Activated CD4-positive, CD25-positive, alpha-beta regulatory T cell treated with anti-CD3 and anti-CD28 coated beads, Interleukin-2, amount 50 U/mL, for 72 hours (primary cell): ENCODE data around the gene ABI3BP.
"Not testable (repeated sequence)": the region's sequence is repeated elsewhere in the genome, so short reads cannot be mapped to it uniquely, and the experiment has no call there.

ENCODE experiments used
- DNase-seq: peaks from one replicate; pipeline ENCODE4 v3.0.0; 2021

The ABI3BP gene

DNA sequence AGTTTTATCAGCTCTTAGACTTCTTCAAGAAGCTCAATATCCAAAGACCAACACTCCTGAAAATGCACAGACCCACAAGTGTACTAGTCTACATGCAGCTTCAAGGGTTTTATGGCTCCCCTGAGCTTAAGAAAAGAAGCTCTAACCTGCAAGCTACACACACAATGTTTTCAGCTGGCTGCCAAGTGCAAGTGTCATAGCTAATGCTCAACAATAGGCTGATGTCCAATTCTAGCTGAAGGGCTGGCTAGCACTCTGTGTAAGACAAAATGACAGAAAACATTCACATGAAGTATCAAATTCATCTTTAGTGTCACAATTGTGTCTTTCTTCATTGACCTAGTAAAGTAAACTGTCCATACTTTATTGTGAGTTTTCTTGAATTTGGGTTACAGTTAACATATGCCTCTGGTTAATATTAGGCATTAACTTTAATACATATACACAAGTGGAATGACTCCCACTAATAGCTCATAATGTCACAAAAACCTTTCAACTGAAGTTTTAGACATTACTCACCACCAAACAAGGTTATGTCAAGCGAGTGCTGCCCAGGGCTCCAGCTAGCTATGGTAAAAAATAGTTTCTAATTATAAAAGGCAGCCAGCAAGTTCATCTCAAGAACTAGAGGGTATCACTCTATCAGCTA is 15.1 kb downstream of the ABI3BP start:
- DNase-seq: no peak

- no peak for DNase-seq
Observed at GRCh38 chr3:100976611-100977010, 16.6 kb downstream of the ABI3BP start.

- DNase-seq: no peak
Observed at GRCh38 chr3:100975714-100976113, 17.5 kb downstream of the ABI3BP start.

- no peak for DNase-seq
Observed at GRCh38 chr3:100973594-100973993, 19.6 kb downstream of the ABI3BP start.

- DNase-seq: no peak
Observed at GRCh38 chr3:100972867-100973266, 20.4 kb downstream of the ABI3BP start.

GRCh38 chr3:100972301-100972844 is 20.8 kb downstream of the ABI3BP start:
- DNase-seq: no peak

GRCh38 chr3:100971798-100972197 is 21.4 kb downstream of the ABI3BP start:
- DNase-seq: no peak

DNA sequence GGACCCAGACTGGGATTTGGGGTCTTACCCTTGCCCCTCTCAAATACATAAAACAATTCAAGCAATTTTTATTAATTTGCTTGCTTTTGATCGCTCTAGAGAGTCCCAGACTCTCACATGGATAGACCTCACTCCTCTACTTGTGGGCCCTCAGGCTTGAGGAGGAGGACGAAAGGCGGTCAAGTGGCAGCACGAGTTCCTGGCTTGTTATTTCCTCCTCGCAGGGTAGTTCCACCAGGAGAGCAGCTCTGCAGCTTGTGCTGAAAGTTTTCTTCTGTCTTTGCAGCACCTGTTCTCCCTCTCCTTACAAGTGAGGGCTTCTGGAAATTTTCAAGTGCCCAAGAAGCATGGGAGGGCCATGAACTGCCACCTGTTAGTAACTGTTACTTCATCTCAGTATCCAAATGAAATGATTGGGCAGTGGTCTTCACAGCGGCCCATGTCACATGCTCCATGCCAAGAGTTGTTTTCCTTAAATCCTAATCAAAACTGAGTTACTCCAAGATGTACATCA is 22.7 kb downstream of the ABI3BP start:
- no peak for DNase-seq

DNA sequence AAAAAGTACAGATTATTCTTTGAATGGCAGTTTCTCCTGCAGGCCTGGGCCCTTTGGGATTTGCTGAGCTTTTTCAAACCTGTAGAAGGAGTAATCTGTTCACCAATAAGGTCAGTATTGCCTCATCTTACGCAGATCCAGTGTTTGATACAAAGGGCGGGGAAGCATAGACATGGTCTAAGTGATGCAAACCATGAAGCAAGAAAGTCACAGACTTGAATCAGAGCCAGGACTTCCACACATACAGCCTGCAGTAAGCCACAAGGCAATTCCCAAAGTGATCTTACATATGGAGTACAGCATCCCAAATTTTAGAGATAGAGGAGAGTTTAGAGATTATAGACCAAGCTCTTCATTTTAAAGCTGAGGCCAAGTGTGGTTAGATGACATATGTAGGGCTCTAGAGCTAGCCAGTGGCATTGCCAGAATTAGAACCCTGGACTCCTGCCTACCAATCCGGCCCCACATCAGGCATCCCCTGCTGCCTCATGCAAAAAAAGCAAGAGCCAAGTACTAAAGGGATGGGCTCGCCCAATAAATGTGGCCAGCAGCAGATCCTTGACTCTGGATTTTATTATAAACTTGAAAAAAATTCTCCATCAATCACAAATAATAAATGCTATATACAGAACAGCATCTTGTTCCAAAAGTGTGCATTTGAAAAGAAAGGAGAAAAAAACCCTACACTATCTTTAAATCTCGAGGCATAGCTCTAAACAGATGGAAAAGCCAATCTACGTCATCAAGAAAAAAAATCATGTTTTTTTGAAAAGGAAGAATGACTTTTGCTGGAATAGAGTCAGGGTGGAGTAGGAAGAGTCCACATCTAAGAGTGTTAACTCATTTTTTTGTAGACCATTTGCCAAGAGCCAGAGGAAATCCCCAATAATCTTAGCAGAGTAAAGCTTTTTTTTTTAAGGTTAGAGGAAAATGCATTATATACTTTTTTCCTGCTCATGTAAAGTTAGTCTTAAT is 24.0 kb downstream of the ABI3BP start:
- no peak for DNase-seq

DNA sequence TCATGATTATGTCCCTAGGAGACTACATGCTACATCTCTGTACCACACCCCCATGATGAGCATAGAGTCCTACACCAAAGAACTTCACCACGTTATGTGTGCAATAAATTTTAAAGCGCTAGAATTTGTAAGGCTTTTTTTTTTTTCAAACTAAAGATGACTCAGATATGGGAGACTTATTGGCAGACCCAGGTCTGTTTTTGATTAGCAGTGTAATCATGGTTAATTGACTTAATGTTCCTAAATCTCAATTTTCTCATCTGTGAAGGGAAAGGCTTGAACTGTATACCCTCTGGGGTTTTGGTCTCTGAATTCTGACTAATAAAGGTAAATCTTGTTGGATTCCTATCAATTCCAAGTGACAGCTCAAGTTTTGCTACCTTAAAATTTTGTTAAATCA is 26.4 kb downstream of the ABI3BP start:
- DNase-seq: no peak

GRCh38 chr3:100966049-100966491 is 27.2 kb downstream of the ABI3BP start:
- DNase-seq: no peak

DNA sequence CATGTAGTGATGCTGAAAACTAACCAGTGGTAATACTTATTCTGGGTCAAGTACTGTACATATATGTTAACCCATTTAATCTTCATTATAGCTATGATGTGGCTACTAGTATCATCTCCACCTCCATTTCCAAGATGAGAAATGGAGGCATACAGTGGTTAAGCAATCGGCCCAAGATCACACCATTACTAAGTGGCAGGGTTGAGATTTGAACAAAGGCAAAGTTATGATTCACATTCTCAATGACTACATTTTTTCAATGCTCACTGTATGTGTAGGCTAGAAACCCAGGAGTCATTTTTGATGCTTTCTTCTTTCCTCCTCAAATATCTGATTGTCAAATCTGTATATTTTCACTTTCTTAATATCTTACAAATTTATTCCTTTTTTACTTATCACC is 30.2 kb downstream of the ABI3BP start:
- no peak for DNase-seq

- no peak for DNase-seq
Observed at GRCh38 chr3:100957261-100957986, 35.8 kb downstream of the ABI3BP start.

DNA sequence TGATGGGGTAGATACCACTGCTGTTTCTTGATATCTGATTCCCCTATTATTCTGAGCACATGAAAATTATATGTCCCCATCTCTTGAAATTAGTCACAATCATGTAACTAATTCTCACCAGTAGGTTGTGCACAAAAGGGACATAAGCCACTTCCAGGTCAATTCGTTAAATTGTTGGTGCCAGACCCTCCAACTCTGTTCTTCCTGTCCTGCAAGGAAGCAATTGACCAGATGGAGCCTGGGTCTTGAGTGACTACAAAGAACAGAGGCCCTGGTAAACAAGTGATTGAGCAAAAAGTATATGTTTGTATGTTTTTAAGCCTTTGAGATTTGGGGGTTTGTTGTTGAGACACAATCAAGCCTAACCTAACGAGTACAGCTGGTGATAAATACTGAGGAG is 36.9 kb downstream of the ABI3BP start:
- DNase-seq: no peak

DNA sequence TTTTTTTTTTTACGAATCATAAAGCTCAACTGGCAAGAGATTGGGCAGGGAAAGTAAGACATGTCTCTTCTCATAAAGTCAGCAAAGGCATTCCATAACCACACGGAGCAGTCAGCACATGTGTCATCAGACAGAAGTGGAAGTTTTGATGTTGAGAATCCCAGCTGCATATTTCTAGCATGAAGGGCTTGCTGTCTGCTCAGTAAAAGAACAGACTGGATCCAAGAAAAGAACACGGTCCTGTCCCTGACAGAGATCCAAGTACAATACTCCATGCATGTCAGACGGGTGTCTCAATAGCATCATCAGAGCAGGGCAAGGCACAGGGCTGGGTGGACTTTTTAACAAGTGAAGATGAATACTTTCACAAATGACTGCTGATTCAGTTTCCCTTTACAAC is 38.2 kb downstream of the ABI3BP start:
- no peak for DNase-seq

DNA sequence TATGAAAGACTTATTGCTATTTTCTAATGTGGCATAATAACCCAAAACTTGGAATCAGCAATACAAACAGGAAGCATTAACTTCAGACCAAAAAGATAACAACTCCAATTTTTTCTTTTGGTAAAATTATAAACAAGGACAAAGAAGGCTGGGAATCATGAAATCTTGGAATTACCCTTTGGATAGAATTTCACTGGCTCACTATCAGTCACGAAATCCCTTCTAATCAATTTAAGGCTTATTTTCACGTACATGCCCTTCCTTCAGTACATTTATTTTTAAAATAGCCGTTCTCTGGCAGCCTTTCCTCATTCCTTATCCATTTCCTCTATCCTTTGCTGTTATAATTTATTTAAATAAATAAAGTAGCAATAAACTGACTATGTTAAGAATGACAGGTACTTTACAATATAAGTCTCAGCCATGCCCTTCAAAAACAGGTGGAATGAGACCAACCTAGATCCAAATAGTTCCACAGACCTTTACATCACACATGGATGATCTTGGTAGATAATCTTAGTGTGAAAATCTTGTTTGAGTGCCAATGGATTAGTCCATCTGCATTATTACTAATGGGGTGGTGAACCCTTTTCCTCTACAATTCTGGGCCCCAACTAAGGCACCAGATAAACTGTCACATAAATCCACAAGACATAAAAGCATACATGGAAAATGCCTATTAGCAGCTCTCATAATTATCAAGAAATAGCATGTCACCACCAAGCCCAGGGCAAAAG is 38.9 kb downstream of the ABI3BP start:
- no peak for DNase-seq

GRCh38 chr3:100953103-100953502 is 40.1 kb downstream of the ABI3BP start:
- DNase-seq: no peak

DNA sequence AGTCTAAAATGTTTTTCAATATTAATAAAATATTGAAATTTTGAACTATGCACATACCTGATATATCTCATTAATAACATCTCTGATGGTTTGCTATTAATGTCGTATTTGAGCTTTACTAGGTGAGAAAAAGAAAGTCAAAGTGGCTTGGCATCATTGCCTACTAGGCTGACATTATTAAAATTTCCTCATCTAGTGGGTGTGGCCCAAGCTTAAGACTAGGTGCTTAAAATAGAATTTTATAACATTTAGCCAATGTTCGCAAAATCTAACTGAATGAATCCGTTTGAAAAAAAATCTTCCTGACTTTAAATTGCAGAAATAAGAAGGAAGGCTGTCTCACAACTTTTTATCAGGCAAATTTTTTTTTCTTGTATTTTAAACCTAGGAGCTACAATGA is 46.1 kb downstream of the ABI3BP start:
- DNase-seq: no peak

DNA sequence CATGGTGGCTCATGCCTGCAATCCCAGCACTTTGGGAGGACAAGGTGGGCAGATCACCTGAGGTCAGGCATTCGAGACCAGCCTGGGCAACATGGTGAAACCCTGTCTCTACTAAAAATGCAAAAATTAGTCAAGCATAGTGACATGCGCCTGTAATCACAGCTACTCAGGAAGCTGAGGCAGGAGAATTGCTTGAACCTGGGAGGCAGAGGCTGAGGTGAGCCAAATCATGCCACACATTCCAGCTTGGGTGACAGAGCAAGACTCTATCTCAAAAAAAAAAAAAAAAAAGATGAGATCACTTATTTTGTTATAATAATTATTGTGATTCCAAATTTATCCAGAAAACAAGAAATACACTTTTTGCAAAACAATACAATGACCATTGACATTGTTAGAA is 47.1 kb downstream of the ABI3BP start:
- not testable (repeated sequence) for DNase-seq

DNA sequence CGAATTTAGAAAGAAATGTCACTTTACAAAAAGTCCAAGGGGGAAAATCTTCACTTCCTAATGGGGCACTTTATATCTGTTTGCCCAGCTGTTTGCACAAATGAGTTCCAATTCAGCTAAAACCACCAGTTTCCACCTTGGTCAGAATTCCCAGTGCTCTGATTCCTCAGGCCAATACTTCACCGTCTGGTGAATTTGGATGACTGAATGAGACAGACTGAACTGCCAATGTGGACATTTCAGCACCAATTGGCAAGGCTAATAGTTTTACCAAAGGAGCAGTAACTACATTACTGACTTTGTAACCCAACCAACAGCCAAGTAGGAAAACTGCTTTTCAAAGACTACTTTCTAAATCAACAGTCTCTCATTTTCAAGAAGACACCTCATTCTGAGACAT is 51.8 kb downstream of the ABI3BP start:
- no peak for DNase-seq

GRCh38 chr3:100941041-100941440 is 52.2 kb downstream of the ABI3BP start:
- DNase-seq: no peak

- DNase-seq: no peak
Observed at GRCh38 chr3:100936931-100937330, 56.3 kb downstream of the ABI3BP start.
